Measurements from ENCODE around the gene AMOT. TPM values are rescaled to one million over a fixed set of nuclear protein-coding genes. Genes with fewer than 3 reads are reported as not detected.

Gene AMOT
- total and polyA plus RNA-seq, 5 donors from 2014 or later: 1.2 to 2.3 (median 1.5) TPM

GRCh38 chrX:112835019-112835418, 5.6 kb downstream of the AMOT start:
- no peaks in the 10 kb centered on the region for H3K36me3 ChIP-seq (ENCODE audit: control insufficient read depth, insufficient read depth, low read length)
- DNase-seq: no peak
- no peaks in the 10 kb centered on the region for H3K9me3 ChIP-seq (ENCODE audit: control insufficient read depth in 2 of 2, low read length in 2 of 2)
- Mint-ChIP-seq H3K36me3 (no peaks in the 10 kb centered on the region), H3K4me1 (peaks cover 4 to 5% (median 5%) of the 10 kb centered on the region in 4 donors), H3K27ac (no peak overlapping the region), H3K27me3 (no peaks in the 10 kb centered on the region), H3K4me3 (no peak overlapping the region), H3K9me3 (no peaks in the 10 kb centered on the region)
- no peak for ATAC-seq (ENCODE audit: low read depth in 2 of 2)
- no peak overlapping the region for H3K4me3 ChIP-seq (ENCODE audit: low read depth, low read length)
- no peaks in the 10 kb centered on the region for H3K27me3 ChIP-seq (ENCODE audit: control insufficient read depth, insufficient read depth, low read length)
- H3K27ac ChIP-seq (ENCODE audit: insufficient read depth, low read length, poor library complexity, severe bottlenecking): no peak overlapping the region
- H3K4me1 ChIP-seq (ENCODE audit: control insufficient read depth, insufficient read depth, low read length, poor library complexity, severe bottlenecking): no peaks in the 10 kb centered on the region

- Histone ChIP-seq H3K27ac (ENCODE audit: insufficient read depth, low read length, poor library complexity, severe bottlenecking) (no peak overlapping the region), H3K27me3 (ENCODE audit: control insufficient read depth, insufficient read depth, low read length) (no peaks in the 10 kb centered on the region), H3K36me3 (ENCODE audit: control insufficient read depth, insufficient read depth, low read length) (no peaks in the 10 kb centered on the region), H3K4me3 (ENCODE audit: low read depth, low read length) (no peak overlapping the region), H3K4me1 (ENCODE audit: control insufficient read depth, insufficient read depth, low read length, poor library complexity, severe bottlenecking) (no peaks in the 10 kb centered on the region), H3K9me3 (ENCODE audit: control insufficient read depth in 2 of 2, low read length in 2 of 2) (no peaks in the 10 kb centered on the region)
- no peaks in the 10 kb centered on the region for H3K27me3 Mint-ChIP-seq
- DNase-seq: no peak
- no peak overlapping the region for H3K27ac Mint-ChIP-seq
- H3K9me3 Mint-ChIP-seq: no peaks in the 10 kb centered on the region
- no peaks in the 10 kb centered on the region for H3K4me1 Mint-ChIP-seq
- no peak for ATAC-seq (ENCODE audit: low read depth in 2 of 2)
- H3K36me3 Mint-ChIP-seq: no peaks in the 10 kb centered on the region
- no peak overlapping the region for H3K4me3 Mint-ChIP-seq
Observed at GRCh38 chrX:112834031-112834845, 6.4 kb downstream of the AMOT start.

- Histone ChIP-seq H3K9me3 (ENCODE audit: control insufficient read depth in 2 of 2, low read length in 2 of 2) (no peaks in the 10 kb centered on the region), H3K27me3 (ENCODE audit: control insufficient read depth, insufficient read depth, low read length) (no peaks in the 10 kb centered on the region), H3K27ac (ENCODE audit: insufficient read depth, low read length, poor library complexity, severe bottlenecking) (no peak overlapping the region), H3K4me1 (ENCODE audit: control insufficient read depth, insufficient read depth, low read length, poor library complexity, severe bottlenecking) (no peaks in the 10 kb centered on the region), H3K4me3 (ENCODE audit: low read depth, low read length) (no peak overlapping the region), H3K36me3 (ENCODE audit: control insufficient read depth, insufficient read depth, low read length) (no peaks in the 10 kb centered on the region)
- Mint-ChIP-seq H3K27ac (no peak overlapping the region), H3K4me3 (no peak overlapping the region), H3K27me3 (no peaks in the 10 kb centered on the region), H3K9me3 (no peaks in the 10 kb centered on the region), H3K4me1 (no peaks in the 10 kb centered on the region), H3K36me3 (no peaks in the 10 kb centered on the region)
- ATAC-seq (ENCODE audit: low read depth in 2 of 2): no peak
- DNase-seq: no peak
Observed at GRCh38 chrX:112832481-112833095, 8.0 kb downstream of the AMOT start.

GRCh38 chrX:112830540-112830939, 10.1 kb downstream of the AMOT start:
- Mint-ChIP-seq H3K9me3 (no peaks in the 10 kb centered on the region), H3K36me3 (no peaks in the 10 kb centered on the region), H3K4me1 (no peaks in the 10 kb centered on the region), H3K4me3 (no peak overlapping the region), H3K27ac (no peak overlapping the region), H3K27me3 (no peaks in the 10 kb centered on the region)
- Histone ChIP-seq H3K4me1 (ENCODE audit: control insufficient read depth, insufficient read depth, low read length, poor library complexity, severe bottlenecking) (no peaks in the 10 kb centered on the region), H3K9me3 (ENCODE audit: control insufficient read depth in 2 of 2, low read length in 2 of 2) (no peaks in the 10 kb centered on the region), H3K36me3 (ENCODE audit: control insufficient read depth, insufficient read depth, low read length) (no peaks in the 10 kb centered on the region), H3K27me3 (ENCODE audit: control insufficient read depth, insufficient read depth, low read length) (no peaks in the 10 kb centered on the region), H3K27ac (ENCODE audit: insufficient read depth, low read length, poor library complexity, severe bottlenecking) (no peak overlapping the region), H3K4me3 (ENCODE audit: low read depth, low read length) (no peak overlapping the region)
- ATAC-seq (ENCODE audit: low read depth in 2 of 2): no peak
- DNase-seq: no peak

- Histone ChIP-seq H3K27me3 (ENCODE audit: control insufficient read depth, insufficient read depth, low read length) (no peaks in the 10 kb centered on the region), H3K9me3 (ENCODE audit: control insufficient read depth in 2 of 2, low read length in 2 of 2) (no peaks in the 10 kb centered on the region), H3K36me3 (ENCODE audit: control insufficient read depth, insufficient read depth, low read length) (no peaks in the 10 kb centered on the region), H3K4me3 (ENCODE audit: low read depth, low read length) (no peak overlapping the region), H3K4me1 (ENCODE audit: control insufficient read depth, insufficient read depth, low read length, poor library complexity, severe bottlenecking) (no peaks in the 10 kb centered on the region), H3K27ac (ENCODE audit: insufficient read depth, low read length, poor library complexity, severe bottlenecking) (no peak overlapping the region)
- no peaks in the 10 kb centered on the region for H3K4me1 Mint-ChIP-seq
- H3K9me3 Mint-ChIP-seq: no peaks in the 10 kb centered on the region
- H3K27me3 Mint-ChIP-seq: no peaks in the 10 kb centered on the region
- ATAC-seq (ENCODE audit: low read depth in 2 of 2) (no peak), DNase-seq (no peak)
- no peaks in the 10 kb centered on the region for H3K36me3 Mint-ChIP-seq
- H3K27ac Mint-ChIP-seq: no peak overlapping the region
- no peak overlapping the region for H3K4me3 Mint-ChIP-seq
Observed at GRCh38 chrX:112827292-112827903, 13.2 kb downstream of the AMOT start.

GRCh38 chrX:112826023-112826422, 14.6 kb downstream of the AMOT start:
- H3K36me3 ChIP-seq (ENCODE audit: control insufficient read depth, insufficient read depth, low read length): no peaks in the 10 kb centered on the region
- no peak overlapping the region for H3K4me3 ChIP-seq (ENCODE audit: low read depth, low read length)
- Mint-ChIP-seq H3K27me3 (no peaks in the 10 kb centered on the region), H3K27ac (no peak overlapping the region), H3K4me3 (no peak overlapping the region), H3K4me1 (no peaks in the 10 kb centered on the region), H3K9me3 (no peaks in the 10 kb centered on the region), H3K36me3 (no peaks in the 10 kb centered on the region)
- DNase-seq (no peak), ATAC-seq (ENCODE audit: low read depth in 2 of 2) (no peak)
- no peaks in the 10 kb centered on the region for H3K4me1 ChIP-seq (ENCODE audit: control insufficient read depth, insufficient read depth, low read length, poor library complexity, severe bottlenecking)
- H3K9me3 ChIP-seq (ENCODE audit: control insufficient read depth in 2 of 2, low read length in 2 of 2): no peaks in the 10 kb centered on the region
- no peak overlapping the region for H3K27ac ChIP-seq (ENCODE audit: insufficient read depth, low read length, poor library complexity, severe bottlenecking)
- H3K27me3 ChIP-seq (ENCODE audit: control insufficient read depth, insufficient read depth, low read length): no peaks in the 10 kb centered on the region

GRCh38 chrX:112822892-112823291, 17.7 kb downstream of the AMOT start:
- H3K9me3 Mint-ChIP-seq: no peaks in the 10 kb centered on the region
- no peaks in the 10 kb centered on the region for H3K27me3 Mint-ChIP-seq
- no peaks in the 10 kb centered on the region for H3K9me3 ChIP-seq (ENCODE audit: control insufficient read depth in 2 of 2, low read length in 2 of 2)

More at GRCh38 chrX:112822892-112823291, 17.7 kb downstream of the AMOT start:
- DNase-seq (no peak), ATAC-seq (ENCODE audit: low read depth in 2 of 2) (no peak)
- Mint-ChIP-seq H3K4me3 (no peak overlapping the region), H3K4me1 (no peaks in the 10 kb centered on the region), H3K36me3 (no peaks in the 10 kb centered on the region), H3K27ac (no peak overlapping the region)
- H3K27ac ChIP-seq (ENCODE audit: insufficient read depth, low read length, poor library complexity, severe bottlenecking): no peak overlapping the region
- H3K27me3 ChIP-seq (ENCODE audit: control insufficient read depth, insufficient read depth, low read length): no peaks in the 10 kb centered on the region
- H3K4me3 ChIP-seq (ENCODE audit: low read depth, low read length): no peak overlapping the region
- no peaks in the 10 kb centered on the region for H3K4me1 ChIP-seq (ENCODE audit: control insufficient read depth, insufficient read depth, low read length, poor library complexity, severe bottlenecking)
- no peaks in the 10 kb centered on the region for H3K36me3 ChIP-seq (ENCODE audit: control insufficient read depth, insufficient read depth, low read length)
